ENCODE data around the gene ZER1.

- no peak for TF ChIP-seq POLR2A (IDR thresholded peaks at IDR 0.05)
- no peak for TF ChIP-seq CTCF (IDR thresholded peaks at IDR 0.05)
Observed at GRCh38 chr9:128687453-128687852, 84.3 kb downstream of the ZER1 start.

All from uterus (tissue), 2 donors.